Measurements from ENCODE around the gene ACSF2.

GRCh38 chr17:50480142-50480764 lies 54.2 kb downstream of the ACSF2 start:
- TF ChIP-seq CTCF (IDR thresholded peaks at IDR 0.05) (no peak), POLR2A (IDR thresholded peaks at IDR 0.05) (no peak), POLR2AphosphoS5 (IDR thresholded peaks at IDR 0.05) (no peak)

Measured in upper lobe of left lung (tissue), 4 donors.